OCI-M2 (cell line): ENCODE measurements around the gene CFAP46.

Experiments used
- DNase-seq: peaks from one replicate; lab custom pipeline; 2025; ENCODE audit not compliant: unreplicated experiment; lab: John Stamatoyannopoulos, UW

The CFAP46 gene

GRCh38 chr10:132865851-132866600 lies 76.3 kb downstream of the CFAP46 start:
- no peak for DNase-seq

GRCh38 chr10:132865171-132865631 lies 77.2 kb downstream of the CFAP46 start:
- no peak for DNase-seq

- DNase-seq = no peak
These were observed 79.6 kb downstream of the CFAP46 start for GRCh38 chr10:132862485-132863420.

GRCh38 chr10:132861884-132862461 lies 80.4 kb downstream of the CFAP46 start:
- DNase-seq = no peak

GRCh38 chr10:132861116-132861691 lies 81.2 kb downstream of the CFAP46 start:
- DNase-seq = no peak

- no peak for DNase-seq
These were observed 81.8 kb downstream of the CFAP46 start for GRCh38 chr10:132860532-132860931.

- DNase-seq = no peak
These were observed 83.1 kb downstream of the CFAP46 start for GRCh38 chr10:132859084-132859855.

- no peak for DNase-seq
These were observed 84.0 kb downstream of the CFAP46 start for GRCh38 chr10:132858121-132859081.

GRCh38 chr10:132856869-132857524 lies 85.4 kb downstream of the CFAP46 start:
- no peak for DNase-seq

- DNase-seq = no peak
These were observed 86.5 kb downstream of the CFAP46 start for GRCh38 chr10:132855889-132856288.

GRCh38 chr10:132851451-132851850 lies 90.9 kb downstream of the CFAP46 start:
- DNase-seq = no peak

- no peak for DNase-seq
These were observed 91.5 kb downstream of the CFAP46 start for GRCh38 chr10:132850896-132851295.

- DNase-seq = no peak
These were observed 92.1 kb downstream of the CFAP46 start for GRCh38 chr10:132850246-132850645.

- DNase-seq = no peak
These were observed 92.8 kb downstream of the CFAP46 start for GRCh38 chr10:132849546-132850031.

GRCh38 chr10:132848951-132849545 lies 93.3 kb downstream of the CFAP46 start:
- DNase-seq = no peak

GRCh38 chr10:132848291-132848701 lies 94.1 kb downstream of the CFAP46 start:
- no peak for DNase-seq

- no peak for DNase-seq
These were observed 94.5 kb downstream of the CFAP46 start for GRCh38 chr10:132847856-132848255.

GRCh38 chr10:132847416-132847777 lies 95.0 kb downstream of the CFAP46 start:
- no peak for DNase-seq
